GM23338 (cell line): ENCODE results near the gene KLHDC8A. TPM values are rescaled to one million over a fixed set of nuclear protein-coding genes. Genes with fewer than 3 reads are reported as not detected.
A peak's percentile ranks its signal among the peaks of the same experiment; 100 is the strongest.
"Not testable (repeated sequence)": the region's sequence is repeated elsewhere in the genome, so short reads cannot be mapped to it uniquely, and the experiment has no call there.

Source experiments
- ATAC-seq: fragments of 200-7000 bp; cut with Tn5 transposase; 3 replicates; pipeline ENCODE4 v1.9.1; 2020
- DNase-seq: peaks from one replicate; pipeline ENCODE4 v3.0.0-alpha.2; 2015; ENCODE audit warnings: low spot score
- H2AFZ ChIP-seq: fragments of 200-600 bp; sonication (generic); 2 replicates; pipeline ENCODE4 v1.8.0; 2016; ENCODE audit warnings: antibody characterized with exemption, mild to moderate bottlenecking, moderate library complexity
- H3F3A ChIP-seq: fragments of 200-600 bp; sonication (generic); replicated peaks from 2 replicates; pipeline ENCODE4 v1.8.0; 2017; ENCODE audit warnings: antibody characterized with exemption, mixed run types, low read depth
- H3K27ac ChIP-seq: fragments of 200-600 bp; sonication (generic); 2 replicates; pipeline ENCODE4 v1.6.1; 2016; ENCODE audit warnings: low read depth
- H3K27me3 ChIP-seq: fragments of 200-600 bp; sonication (generic); 2 replicates; pipeline ENCODE4 v1.8.0; 2016; ENCODE audit warnings: mild to moderate bottlenecking, mixed run types, moderate library complexity; ENCODE audit not compliant: insufficient read depth
- H3K36me3 ChIP-seq: fragments of 200-600 bp; sonication (generic); 2 replicates; pipeline ENCODE4 v1.8.0; 2016; ENCODE audit warnings: mild to moderate bottlenecking; ENCODE audit not compliant: insufficient read depth
- H3K4me1 ChIP-seq: fragments of 200-600 bp; sonication (generic); 2 replicates; pipeline ENCODE4 v1.8.0; 2016; ENCODE audit warnings: mild to moderate bottlenecking, moderate library complexity; ENCODE audit not compliant: insufficient read depth
- H3K4me2 ChIP-seq: fragments of 200-600 bp; sonication (generic); 2 replicates; pipeline ENCODE4 v1.7.1; 2017; ENCODE audit warnings: mixed run types
- H3K4me3 ChIP-seq: fragments of 200-600 bp; sonication (generic); 2 replicates; pipeline ENCODE4 v1.6.1; 2016; ENCODE audit warnings: mixed run types
- H3K79me2 ChIP-seq: fragments of 200-600 bp; sonication (generic); replicated peaks from 2 replicates; pipeline ENCODE4 v1.8.0; 2017; ENCODE audit warnings: mild to moderate bottlenecking; ENCODE audit not compliant: insufficient read depth
- H3K9me2 ChIP-seq: fragments of 200-600 bp; sonication (generic); 2 replicates; pipeline ENCODE4 v1.8.0; 2017; ENCODE audit not compliant: insufficient read depth
- H4K20me1 ChIP-seq: fragments of 200-600 bp; sonication (generic); replicated peaks from 2 replicates; pipeline ENCODE4 v1.8.0; 2017; ENCODE audit warnings: mild to moderate bottlenecking; ENCODE audit not compliant: insufficient read depth
- H3K27ac Mint-ChIP-seq: 2 replicates; pipeline ENCODE4 v1.8.0; 2020; ENCODE audit warnings: inconsistent platforms, mild to moderate bottlenecking, moderate library complexity, mixed read lengths
- H3K27me3 Mint-ChIP-seq: 3 replicates; pipeline ENCODE4 v1.8.0; 2022; ENCODE audit warnings: low read depth, mild to moderate bottlenecking, moderate library complexity, mixed read lengths, inconsistent platforms; ENCODE audit not compliant: insufficient read depth, poor library complexity
- H3K36me3 Mint-ChIP-seq: 3 replicates; pipeline ENCODE4 v1.8.0; 2021; ENCODE audit warnings: low read depth, mild to moderate bottlenecking, inconsistent platforms, moderate library complexity, mixed read lengths
- H3K4me1 Mint-ChIP-seq: 3 replicates; pipeline ENCODE4 v1.8.0; 2020; ENCODE audit warnings: mild to moderate bottlenecking, inconsistent platforms, mixed read lengths
- H3K4me3 Mint-ChIP-seq: 3 replicates; pipeline ENCODE4 v1.8.0; 2021; ENCODE audit warnings: moderate library complexity, mild to moderate bottlenecking, inconsistent platforms, mixed read lengths
- H3K9me3 Mint-ChIP-seq: 3 replicates; pipeline ENCODE4 v1.8.0; 2020; ENCODE audit warnings: moderate library complexity, mild to moderate bottlenecking, inconsistent platforms, mixed read lengths
- EZH2phosphoT487 ChIP-seq: fragments of 200-600 bp; sonication (generic); IDR thresholded peaks from one replicate; pipeline ENCODE4 v1.8.1; 2018; ENCODE audit warnings: antibody characterized with exemption; ENCODE audit not compliant: unreplicated experiment
- POLR2AphosphoS5 ChIP-seq: IDR thresholded peaks from 2 replicates; pipeline ENCODE4 v1.6.1; 2016; ENCODE audit warnings: antibody characterized with exemption, low read depth
- polyA plus RNA-seq: library from polyadenylated mRNA; unstranded; fragments of >200 nt; fragmentation: Nextera tagmentation; extraction: Ambion mirVana; gene quantifications from 2 replicates; pipeline ENCODE4 v1.2.1, GENCODE V29; 2016
- total RNA-seq: library from RNA; depleted of rRNA; stranded (reverse); fragments of >200 nt; shearing (Covaris generic); gene quantifications from 2 replicates; pipeline ENCODE4 v1.2.3, GENCODE V29; 2014
- TF ChIP-seq, protein P1 (sequence below), 2 experiments: fragments of 200-600 bp in 1 of 2; sonication (generic) in 1 of 2; conservative IDR thresholded peaks; 2 replicates each; pipeline versions ENCODE4 v1.5.1 to v1.6.1; 2016 to 2017; ENCODE audit warnings: antibody characterized with exemption in 2 of 2, low read depth in 2 of 2, mild to moderate bottlenecking in 2 of 2, moderate library complexity in 1 of 2
- TF ChIP-seq, protein P2 (sequence below): IDR thresholded peaks from 2 replicates; pipeline ENCODE4 v1.6.1; 2016; ENCODE audit warnings: antibody characterized with exemption

Gene KLHDC8A
- total and polyA plus RNA-seq, 2 experiments from 2014 or later, result 1.7 to 2.8 TPM

DNA sequence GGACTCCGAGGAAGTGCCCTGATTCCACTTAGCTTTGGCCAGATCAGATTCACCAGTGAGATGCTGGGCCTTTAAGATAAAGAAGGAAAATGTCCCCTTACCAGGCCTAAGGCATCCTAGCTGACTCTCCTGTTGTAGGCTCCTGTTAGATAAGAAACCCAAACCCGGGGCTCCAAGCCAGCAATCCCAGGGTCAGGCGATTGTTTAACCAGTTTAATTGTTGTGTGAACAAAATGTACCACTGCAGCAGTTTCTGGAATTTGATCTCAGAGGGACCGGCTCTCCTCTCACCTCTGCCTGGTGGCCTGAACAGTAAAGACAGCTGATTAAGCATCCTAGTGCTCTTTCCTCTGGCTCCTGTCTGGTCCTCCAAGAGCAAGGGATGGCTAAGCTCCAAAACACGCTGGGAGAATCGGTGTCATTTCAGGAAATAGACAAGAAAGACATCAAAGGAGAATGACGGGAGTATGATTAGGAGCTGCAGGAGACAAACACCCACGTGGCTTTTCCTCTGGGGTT is 9.3 kb upstream of the KLHDC8A start (continued):
- TF ChIP-seq, protein P1, sequence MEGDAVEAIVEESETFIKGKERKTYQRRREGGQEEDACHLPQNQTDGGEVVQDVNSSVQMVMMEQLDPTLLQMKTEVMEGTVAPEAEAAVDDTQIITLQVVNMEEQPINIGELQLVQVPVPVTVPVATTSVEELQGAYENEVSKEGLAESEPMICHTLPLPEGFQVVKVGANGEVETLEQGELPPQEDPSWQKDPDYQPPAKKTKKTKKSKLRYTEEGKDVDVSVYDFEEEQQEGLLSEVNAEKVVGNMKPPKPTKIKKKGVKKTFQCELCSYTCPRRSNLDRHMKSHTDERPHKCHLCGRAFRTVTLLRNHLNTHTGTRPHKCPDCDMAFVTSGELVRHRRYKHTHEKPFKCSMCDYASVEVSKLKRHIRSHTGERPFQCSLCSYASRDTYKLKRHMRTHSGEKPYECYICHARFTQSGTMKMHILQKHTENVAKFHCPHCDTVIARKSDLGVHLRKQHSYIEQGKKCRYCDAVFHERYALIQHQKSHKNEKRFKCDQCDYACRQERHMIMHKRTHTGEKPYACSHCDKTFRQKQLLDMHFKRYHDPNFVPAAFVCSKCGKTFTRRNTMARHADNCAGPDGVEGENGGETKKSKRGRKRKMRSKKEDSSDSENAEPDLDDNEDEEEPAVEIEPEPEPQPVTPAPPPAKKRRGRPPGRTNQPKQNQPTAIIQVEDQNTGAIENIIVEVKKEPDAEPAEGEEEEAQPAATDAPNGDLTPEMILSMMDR (conservative IDR thresholded peaks at IDR 0.05; ENCODE audit: low read depth in 2 of 2), result no peak

DNA sequence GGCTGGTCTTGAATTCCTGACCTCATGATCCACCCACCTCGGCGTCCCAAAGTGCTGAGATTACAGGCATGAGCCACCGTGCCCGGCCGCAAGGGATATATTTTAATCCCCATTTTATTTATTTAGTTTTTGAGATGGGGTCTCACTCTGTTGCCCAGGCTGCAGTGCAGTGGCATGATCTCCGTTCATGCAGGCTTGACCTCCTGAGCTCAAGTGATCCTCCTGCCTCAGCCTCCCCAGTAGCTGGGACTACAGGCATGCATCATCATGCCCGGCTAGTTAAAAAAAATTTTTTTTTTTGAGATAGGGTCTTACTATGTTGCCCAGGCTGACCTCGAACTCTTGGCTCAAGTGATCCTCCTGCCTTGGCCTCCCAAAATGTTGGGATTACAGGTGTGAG is 8.4 kb upstream of the KLHDC8A start:
- H3K36me3 Mint-ChIP-seq, H3K9me3 Mint-ChIP-seq, H3K4me2 ChIP-seq, H3K27me3 Mint-ChIP-seq, H2AFZ ChIP-seq, ATAC-seq, H3K27ac Mint-ChIP-seq, DNase-seq, H3K4me3 ChIP-seq, H3K79me2 ChIP-seq, H3K36me3 ChIP-seq, H4K20me1 ChIP-seq, H3K9me2 ChIP-seq, H3K4me3 Mint-ChIP-seq, H3K27me3 ChIP-seq, H3F3A ChIP-seq, H3K4me1 Mint-ChIP-seq, H3K27ac ChIP-seq: not testable (repeated sequence)
- peaks cover 14% of the 10 kb centered on the region for H3K4me1 ChIP-seq

DNA sequence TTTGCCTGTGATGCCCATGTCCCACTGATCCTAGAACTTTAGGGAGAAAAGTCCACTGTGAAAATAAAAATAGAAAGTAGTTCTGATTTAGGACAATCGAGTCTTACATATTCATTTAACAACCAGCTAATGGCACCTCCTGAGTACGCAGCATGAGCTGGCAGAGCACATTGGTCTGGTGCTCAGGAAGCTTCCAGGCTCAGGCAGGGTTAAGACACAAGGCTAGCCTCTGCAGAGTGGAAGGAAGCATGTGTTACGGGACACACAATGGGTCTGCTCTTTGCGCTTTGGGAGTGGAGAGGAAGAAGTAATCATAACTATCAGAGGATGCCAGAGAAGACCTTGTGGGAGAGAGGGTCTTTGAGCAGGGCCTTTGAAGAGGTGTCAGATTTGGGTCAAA is 4.2 kb upstream of the KLHDC8A start:
- H3K36me3 ChIP-seq, result no peaks in the 10 kb centered on the region
- TF ChIP-seq EZH2phosphoT487 (no peak), POLR2AphosphoS5 (no peak)
- TF ChIP-seq, protein P2, sequence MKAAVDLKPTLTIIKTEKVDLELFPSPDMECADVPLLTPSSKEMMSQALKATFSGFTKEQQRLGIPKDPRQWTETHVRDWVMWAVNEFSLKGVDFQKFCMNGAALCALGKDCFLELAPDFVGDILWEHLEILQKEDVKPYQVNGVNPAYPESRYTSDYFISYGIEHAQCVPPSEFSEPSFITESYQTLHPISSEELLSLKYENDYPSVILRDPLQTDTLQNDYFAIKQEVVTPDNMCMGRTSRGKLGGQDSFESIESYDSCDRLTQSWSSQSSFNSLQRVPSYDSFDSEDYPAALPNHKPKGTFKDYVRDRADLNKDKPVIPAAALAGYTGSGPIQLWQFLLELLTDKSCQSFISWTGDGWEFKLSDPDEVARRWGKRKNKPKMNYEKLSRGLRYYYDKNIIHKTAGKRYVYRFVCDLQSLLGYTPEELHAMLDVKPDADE, result no peak
- Mint-ChIP-seq H3K27ac (no peak overlapping the region), H3K27me3 (peaks cover 6% of the 10 kb centered on the region), H3K4me1 (peaks cover 34% of the 10 kb centered on the region), H3K4me3 (no peak overlapping the region), H3K36me3 (no peaks in the 10 kb centered on the region), H3K9me3 (no peaks in the 10 kb centered on the region)
- no peaks in the 10 kb centered on the region for H4K20me1 ChIP-seq
- no peak overlapping the region for H3K4me3 ChIP-seq
- no peak overlapping the region for H3K27ac ChIP-seq
- H3K79me2 ChIP-seq, result no peaks in the 10 kb centered on the region
- H3F3A ChIP-seq, result peaks cover 21% of the 10 kb centered on the region; the same call in 1 of the 2 replicates
- H2AFZ ChIP-seq, result peak overlapping the region; percentile 84
- no peaks in the 10 kb centered on the region for H3K27me3 ChIP-seq
- DNase-seq, result no peak
- no peak overlapping the region for H3K4me2 ChIP-seq
- no peaks in the 10 kb centered on the region for H3K9me2 ChIP-seq
- ATAC-seq, result no peak
- H3K4me1 ChIP-seq, result peaks cover 40% of the 10 kb centered on the region
